VCaP (cell line): ENCODE results near the gene HSPB9.

Source experiments
- H3K27ac ChIP-seq: fragments of 450-650 bp; 2 replicates; pipeline ENCODE4 v1.5.1; 2017
- CTCF ChIP-seq: fragments of 450-650 bp; conservative IDR thresholded peaks from 2 replicates; pipeline ENCODE4 v1.5.1; 2017; ENCODE audit warnings: mild to moderate bottlenecking, moderate library complexity

HSPB9 gene

GRCh38 chr17:42096360-42097111 lies 26.1 kb upstream of the HSPB9 start:
- no peak for TF ChIP-seq CTCF
- H3K27ac ChIP-seq, result no peak overlapping the region

GRCh38 chr17:42097691-42098631 lies 24.6 kb upstream of the HSPB9 start, which contains the start of gene ZNF385C:
Gene ZNF385C (minus strand): TSS chr17:42098473. CDS start chr17:42063056, 35,417 bp downstream.
- no peak for TF ChIP-seq CTCF
- no peak within 1 kb of the TSS for H3K27ac ChIP-seq

- no peak for TF ChIP-seq CTCF
Observed at GRCh38 chr17:42098730-42099399, 23.7 kb upstream of the HSPB9 start.

GRCh38 chr17:42101513-42102292 lies 20.9 kb upstream of the HSPB9 start:
- peak; percentile 69 for TF ChIP-seq CTCF
- H3K27ac ChIP-seq, result no peak overlapping the region

More at GRCh38 chr17:42098730-42099399, 23.7 kb upstream of the HSPB9 start:
- H3K27ac ChIP-seq, result no peak overlapping the region

- H3K27ac ChIP-seq, result no peak overlapping the region
- no peak for TF ChIP-seq CTCF
Observed at GRCh38 chr17:42103221-42103954, 19.2 kb upstream of the HSPB9 start.

GRCh38 chr17:42104264-42104663 lies 18.3 kb upstream of the HSPB9 start:
- TF ChIP-seq CTCF, result no peak
- H3K27ac ChIP-seq, result no peak overlapping the region
